Neural cell (in vitro differentiated cells): ENCODE data around the gene CLEC2B. TPM values are rescaled to one million over a fixed set of nuclear protein-coding genes. Genes with fewer than 3 reads are reported as not detected.

ENCODE experiments used
- H2AFZ ChIP-seq: fragments of 200-600, 300-800 bp; sonication (generic), shearing (Covaris generic); 2 replicates; pipeline ENCODE4 v1.6.0; 2014; ENCODE audit warnings: low read depth, mild to moderate bottlenecking, antibody characterized with exemption, low read length, moderate library complexity
- H3F3A ChIP-seq: fragments of 200-600 bp; shearing (Covaris generic); 2 replicates; pipeline ENCODE4 v1.6.1; 2016; ENCODE audit warnings: mild to moderate bottlenecking, moderate library complexity, mixed read lengths, antibody characterized with exemption, low read length; ENCODE audit not compliant: insufficient read depth, poor library complexity, severe bottlenecking
- H3K27ac ChIP-seq: fragments of 200-600, 300-800 bp; sonication (generic), shearing (Covaris generic); 2 replicates; pipeline ENCODE4 v1.5.1; 2014; ENCODE audit warnings: mild to moderate bottlenecking, low read length, moderate library complexity
- H3K27me3 ChIP-seq: fragments of 300-800, 200-600 bp; sonication (generic), shearing (Covaris generic); 2 replicates; pipeline ENCODE4 v1.6.0; 2014; ENCODE audit warnings: mild to moderate bottlenecking, low read depth, low read length, moderate library complexity; ENCODE audit not compliant: insufficient read depth
- H3K36me3 ChIP-seq: fragments of 300-800, 200-600 bp; sonication (generic), shearing (Covaris generic); 2 replicates; pipeline ENCODE4 v1.5.1; 2014; ENCODE audit warnings: mild to moderate bottlenecking, antibody characterized with exemption, low read length, moderate library complexity; ENCODE audit not compliant: insufficient read depth
- H3K4me2 ChIP-seq: fragments of 300-800, 200-600 bp; sonication (generic), shearing (Covaris generic); 2 replicates; pipeline ENCODE4 v1.6.0; 2014; ENCODE audit warnings: mild to moderate bottlenecking, low read length
- H3K4me3 ChIP-seq: fragments of 300-800, 200-600 bp; sonication (generic), shearing (Covaris generic); 2 replicates; pipeline ENCODE4 v1.5.1; 2014; ENCODE audit warnings: mild to moderate bottlenecking, low read length, moderate library complexity
- H3K79me2 ChIP-seq: fragments of 200-600 bp; shearing (Covaris generic); replicated peaks from 2 replicates; pipeline ENCODE4 v1.6.0; 2014; ENCODE audit warnings: mild to moderate bottlenecking, low read length, moderate library complexity; ENCODE audit not compliant: insufficient read depth
- H3K9ac ChIP-seq: fragments of 300-800, 200-600 bp; sonication (generic), shearing (Covaris generic); 2 replicates; pipeline ENCODE4 v1.6.1; 2016; ENCODE audit warnings: mild to moderate bottlenecking, low read length, mixed read lengths
- H3K9me2 ChIP-seq: fragments of 200-600 bp; shearing (Covaris generic); 2 replicates; pipeline ENCODE4 v1.6.1; 2016; ENCODE audit warnings: mild to moderate bottlenecking, low read length, mixed read lengths; ENCODE audit not compliant: insufficient read depth
- H3K9me3 ChIP-seq: fragments of 200-600, 300-800 bp; sonication (generic), shearing (Covaris generic); 2 replicates; pipeline ENCODE4 v1.6.1; 2016; ENCODE audit warnings: mild to moderate bottlenecking, mixed run types, low read length, moderate library complexity, mixed read lengths
- H4K20me1 ChIP-seq: fragments of 200-600 bp; shearing (Covaris generic); 2 replicates; pipeline ENCODE4 v1.6.1; 2016; ENCODE audit warnings: mild to moderate bottlenecking, mixed run types; ENCODE audit not compliant: insufficient read depth
- CTCF ChIP-seq: fragments of 450-650 bp; IDR thresholded peaks from 2 replicates; pipeline ENCODE4 v1.5.1; 2014; ENCODE audit warnings: antibody characterized with exemption, mild to moderate bottlenecking, moderate library complexity; ENCODE audit not compliant: poor library complexity, severe bottlenecking
- EP300 ChIP-seq: fragments of 450-650 bp; conservative IDR thresholded peaks from 2 replicates; pipeline ENCODE4 v1.6.1; 2014; ENCODE audit warnings: antibody characterized with exemption, mild to moderate bottlenecking, moderate library complexity; ENCODE audit not compliant: poor library complexity, severe bottlenecking
- EZH2 ChIP-seq: fragments of 200-600, 300-800 bp; shearing (Covaris generic), sonication (generic); IDR thresholded peaks from 2 replicates; pipeline ENCODE4 v1.6.1; 2014; ENCODE audit warnings: antibody characterized with exemption, low read length, borderline replicate concordance, mild to moderate bottlenecking; ENCODE audit not compliant: insufficient read depth, poor library complexity, severe bottlenecking
- MXI1 ChIP-seq: fragments of 450-650 bp; conservative IDR thresholded peaks from 2 replicates; pipeline ENCODE4 v1.6.1; 2014; ENCODE audit warnings: antibody characterized with exemption, mild to moderate bottlenecking; ENCODE audit not compliant: poor library complexity, severe bottlenecking
- POLR2AphosphoS5 ChIP-seq: IDR thresholded peaks from 2 replicates; pipeline ENCODE4 v1.6.1; 2012
- RAD21 ChIP-seq: fragments of 450-650 bp; conservative IDR thresholded peaks from 2 replicates; pipeline ENCODE4 v1.6.1; 2014; ENCODE audit warnings: antibody characterized with exemption, mild to moderate bottlenecking, moderate library complexity
- REST ChIP-seq: IDR thresholded peaks from 2 replicates; pipeline ENCODE4 v1.6.1; 2012; ENCODE audit warnings: borderline replicate concordance
- SMC3 ChIP-seq: fragments of 450-650 bp; conservative IDR thresholded peaks from 2 replicates; pipeline ENCODE4 v1.6.1; 2014; ENCODE audit warnings: antibody characterized with exemption, mild to moderate bottlenecking, moderate library complexity; ENCODE audit not compliant: poor library complexity
- TAF1 ChIP-seq: IDR thresholded peaks from 2 replicates; pipeline ENCODE4 v1.6.1; 2012; ENCODE audit warnings: low read depth
- polyA plus RNA-seq: library from polyadenylated mRNA; depleted of rRNA; stranded (reverse); fragments of >200 nt; gene quantifications from 2 replicates; pipeline ENCODE4 v1.2.3, GENCODE V29; 2014

The CLEC2B gene
- polyA plus RNA-seq, 1 donor from 2014 or later: 0.17 TPM

- H3K27me3 ChIP-seq: no peaks in the 10 kb centered on the region
- no peaks in the 10 kb centered on the region for H3K36me3 ChIP-seq
- H3K79me2 ChIP-seq: no peaks in the 10 kb centered on the region
- no peak overlapping the region for H3K4me3 ChIP-seq
- no peak overlapping the region for H3K27ac ChIP-seq
- H3K9me2 ChIP-seq: no peaks in the 10 kb centered on the region
- no peak overlapping the region for H3K9ac ChIP-seq
- H3F3A ChIP-seq: no peaks in the 10 kb centered on the region
- H3K9me3 ChIP-seq: no peaks in the 10 kb centered on the region
- TF ChIP-seq MXI1 (no peak), RAD21 (no peak), TAF1 (no peak), SMC3 (no peak), EZH2 (no peak), CTCF (no peak)
- no peaks in the 10 kb centered on the region for H4K20me1 ChIP-seq
- no peak overlapping the region for H2AFZ ChIP-seq
- no peak overlapping the region for H3K4me2 ChIP-seq
These were observed 19.6 kb upstream of the CLEC2B start for GRCh38 chr12:9888665-9889273.

GRCh38 chr12:9883175-9883574 lies 14.0 kb upstream of the CLEC2B start:
- Histone ChIP-seq H3K4me3 (no peak overlapping the region), H4K20me1 (no peaks in the 10 kb centered on the region), H3K27ac (no peak overlapping the region), H3F3A (no peaks in the 10 kb centered on the region), H3K4me2 (no peak overlapping the region), H3K36me3 (no peaks in the 10 kb centered on the region), H3K9me3 (no peaks in the 10 kb centered on the region), H2AFZ (no peak overlapping the region), H3K9ac (no peak overlapping the region), H3K9me2 (no peaks in the 10 kb centered on the region), H3K79me2 (no peaks in the 10 kb centered on the region), H3K27me3 (no peaks in the 10 kb centered on the region)
- no peak for TF ChIP-seq REST

- Histone ChIP-seq H3K79me2 (no peaks in the 10 kb centered on the region), H2AFZ (no peak overlapping the region), H3K27ac (no peak overlapping the region), H3K36me3 (no peaks in the 10 kb centered on the region), H3K4me3 (no peak overlapping the region), H3K9me2 (no peaks in the 10 kb centered on the region), H3K9me3 (no peaks in the 10 kb centered on the region), H3K9ac (no peak overlapping the region), H4K20me1 (no peaks in the 10 kb centered on the region), H3F3A (no peaks in the 10 kb centered on the region), H3K27me3 (no peaks in the 10 kb centered on the region), H3K4me2 (no peak overlapping the region)
- TF ChIP-seq POLR2AphosphoS5: no peak
- TF ChIP-seq TAF1: no peak
- TF ChIP-seq MXI1: no peak
- no peak for TF ChIP-seq EP300
- TF ChIP-seq RAD21: no peak
- no peak for TF ChIP-seq EZH2
These were observed 12.8 kb upstream of the CLEC2B start for GRCh38 chr12:9881988-9882387.
